IPS DF 19.7 (cell line): Measurements from ENCODE around the gene SYTL5.

Experiments
- DNase-seq: peaks from one replicate; pipeline ENCODE4 v3.0.0-alpha.2; 2013; ENCODE audit warnings: low read depth, low spot score

The SYTL5 gene

GRCh38 chrX:38138900-38139299 lies 132.5 kb downstream of the SYTL5 start:
- no peak for DNase-seq

DNA sequence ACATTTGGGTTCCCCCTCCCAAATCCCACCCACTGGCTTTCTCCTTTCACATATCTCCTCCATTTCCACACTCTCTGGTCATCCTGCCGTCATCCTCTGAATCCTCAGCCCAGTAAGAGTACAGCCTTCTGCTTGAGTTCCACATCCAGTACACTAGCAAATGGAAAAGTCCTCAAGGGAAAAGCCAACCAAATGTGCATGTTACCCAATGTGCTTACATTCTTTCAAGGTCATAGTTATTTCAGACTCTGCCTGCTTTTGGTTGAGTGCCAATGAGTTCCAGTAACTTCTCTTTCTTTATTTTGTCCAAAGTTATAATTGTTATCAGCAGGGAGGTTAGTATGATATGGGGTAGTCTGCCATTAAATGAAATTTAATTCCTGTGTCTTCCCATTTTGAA lies 136.3 kb downstream of the SYTL5 start:
- no peak for DNase-seq

DNA sequence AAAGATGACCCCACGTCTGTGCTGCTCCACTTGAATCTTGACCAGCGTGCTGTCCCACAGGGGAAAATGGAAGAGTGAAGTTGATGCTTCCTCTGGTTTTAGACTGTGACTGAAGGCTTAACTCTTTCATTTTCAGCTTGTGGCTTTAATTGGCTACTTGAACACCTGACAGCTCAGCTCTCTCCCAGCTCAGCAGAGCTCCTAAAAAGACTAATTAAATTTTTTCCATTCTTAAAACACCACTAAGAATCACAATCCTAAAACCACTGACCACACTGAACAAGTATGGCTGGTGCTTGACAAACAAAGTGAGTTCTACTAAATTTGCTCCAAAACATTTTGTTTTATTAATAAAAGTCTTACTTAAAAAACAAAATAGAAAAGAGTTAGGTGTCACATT lies 142.7 kb downstream of the SYTL5 start:
- no peak for DNase-seq

GRCh38 chrX:38150993-38151392 lies 144.6 kb downstream of the SYTL5 start:
- no peak for DNase-seq

DNA sequence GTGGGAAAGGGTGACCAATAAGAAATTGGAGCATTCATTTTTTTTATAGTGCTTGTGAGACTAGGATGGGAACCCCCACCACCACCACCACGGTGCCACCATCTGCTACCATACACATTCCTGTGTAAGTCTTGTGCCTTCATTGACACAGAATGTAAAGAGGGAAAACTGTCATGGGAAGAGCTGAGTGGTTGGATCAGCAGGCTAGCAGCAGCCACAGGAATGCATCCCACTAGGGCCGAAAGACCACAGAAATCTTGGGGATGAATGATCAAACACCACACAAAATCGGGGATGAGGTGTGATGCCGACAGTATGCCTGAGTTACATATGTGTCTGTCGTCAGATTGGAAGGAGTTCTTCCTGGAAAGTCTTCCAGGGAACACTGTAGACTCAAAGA lies 145.1 kb downstream of the SYTL5 start:
- DNase-seq: no peak

DNA sequence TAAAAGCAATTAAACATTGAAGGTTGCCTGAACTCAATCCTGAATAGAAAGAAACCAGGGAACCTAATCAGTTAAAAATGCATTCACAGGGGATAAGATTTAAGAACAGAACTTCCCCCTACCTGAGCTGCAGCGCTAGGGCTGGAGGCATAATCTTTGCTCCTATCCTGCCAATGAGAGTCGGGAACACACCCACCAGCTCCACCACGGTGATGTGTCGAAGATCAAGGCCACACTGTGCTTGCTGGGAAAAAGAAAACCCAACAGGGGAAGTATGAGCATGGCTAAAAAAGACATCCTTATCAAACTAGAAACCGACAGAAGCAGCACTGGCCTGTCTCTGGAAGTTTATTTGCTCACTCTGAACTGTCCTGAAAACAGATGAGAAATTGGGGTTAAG lies 148.0 kb downstream of the SYTL5 start:
- no peak for DNase-seq

DNA sequence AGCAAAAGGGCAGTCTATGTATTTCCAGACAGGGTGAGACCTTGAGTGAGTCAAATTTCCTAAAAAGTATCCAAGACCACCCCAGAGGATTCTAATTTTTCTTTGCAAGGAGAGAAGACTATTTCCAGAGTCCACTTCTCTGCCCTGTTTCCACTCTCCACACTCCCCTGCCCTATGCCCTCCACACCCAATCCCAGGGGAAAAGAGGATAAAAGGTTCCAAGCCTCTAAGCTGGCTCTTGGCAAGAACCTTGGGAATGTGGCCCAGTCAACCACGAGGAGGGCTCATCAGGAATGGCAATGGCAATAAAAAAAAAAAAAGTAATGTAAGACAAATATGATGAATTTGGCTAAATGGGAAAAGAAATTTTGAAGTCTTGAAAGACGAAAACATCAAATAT lies 148.5 kb downstream of the SYTL5 start:
- DNase-seq: no peak

DNA sequence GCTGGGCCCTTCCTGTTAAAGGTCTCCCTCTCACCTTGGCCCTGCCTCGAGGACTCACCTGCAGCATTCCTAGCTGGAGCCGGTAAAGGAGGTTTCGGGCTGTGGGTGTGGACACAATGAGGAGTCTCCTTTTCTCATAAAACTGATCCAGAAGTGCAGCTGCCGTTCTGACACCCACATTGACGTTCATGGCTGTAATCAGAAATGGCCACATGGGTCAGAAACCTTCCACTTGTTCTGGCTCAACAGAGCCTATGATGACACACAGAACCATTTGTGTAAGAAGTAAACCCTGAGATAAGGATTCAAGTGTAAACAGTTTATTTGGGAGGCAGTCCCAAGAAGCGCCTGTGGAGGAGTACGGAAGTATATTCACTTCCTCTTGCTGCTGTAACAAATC lies 150.5 kb downstream of the SYTL5 start:
- DNase-seq: no peak

DNA sequence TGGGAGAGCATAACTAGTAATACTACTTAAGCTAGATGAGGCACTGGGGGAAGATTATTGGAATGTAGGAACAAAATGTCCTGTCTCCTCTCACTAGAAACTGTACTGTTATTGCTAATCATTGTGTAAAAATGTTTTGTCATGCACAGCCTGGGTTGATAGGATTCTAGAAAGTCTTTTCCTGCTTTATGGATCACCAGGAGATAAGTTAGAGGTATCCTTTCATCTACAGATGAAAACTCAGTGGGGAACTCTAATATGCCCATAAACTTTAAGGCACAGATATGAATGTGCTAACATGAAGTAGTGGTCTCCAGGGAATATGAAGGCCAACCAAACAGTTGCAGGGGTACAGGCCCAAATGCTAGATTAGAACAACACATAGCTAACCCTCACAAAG lies 156.8 kb downstream of the SYTL5 start:
- no peak for DNase-seq

DNA sequence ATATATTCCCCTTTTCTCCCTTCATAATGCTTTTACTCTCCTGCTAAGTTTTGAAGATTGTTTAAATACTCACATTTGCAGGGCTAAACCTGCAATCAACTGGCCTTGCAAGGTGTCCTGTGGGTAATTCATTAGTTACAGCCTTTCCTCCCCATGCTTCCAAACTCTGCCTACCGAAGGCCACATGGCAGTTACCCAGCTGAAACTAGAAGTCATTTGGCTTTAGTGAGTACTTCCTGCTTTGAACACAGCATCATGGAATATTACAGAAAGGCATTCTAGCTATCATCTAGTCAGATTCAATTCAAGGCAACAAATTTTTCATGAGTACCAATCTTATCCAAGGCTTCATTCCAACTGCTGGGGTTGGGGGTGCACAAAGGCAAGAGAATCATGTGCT lies 158.7 kb downstream of the SYTL5 start:
- DNase-seq: no peak

- DNase-seq: no peak
Observed at GRCh38 chrX:38166478-38167083, 160.2 kb downstream of the SYTL5 start.

- DNase-seq: no peak
Observed at GRCh38 chrX:38170556-38170955, 164.2 kb downstream of the SYTL5 start.

- no peak for DNase-seq
Observed at GRCh38 chrX:38172596-38172995, 166.2 kb downstream of the SYTL5 start.

GRCh38 chrX:38175139-38175538 lies 168.8 kb downstream of the SYTL5 start:
- DNase-seq: peak; percentile 20

- DNase-seq: no peak
Observed at GRCh38 chrX:38178396-38178795, 172.0 kb downstream of the SYTL5 start.
